NCI-H1048 (cell line): Measurements from ENCODE around the gene COMTD1.
"Not testable (repeated sequence)": the region's sequence is repeated elsewhere in the genome, so short reads cannot be mapped to it uniquely, and the experiment has no call there.

Source experiments
- DNase-seq: peaks from one replicate; lab custom pipeline; 2025; lab: John Stamatoyannopoulos, UW

Gene COMTD1

DNA sequence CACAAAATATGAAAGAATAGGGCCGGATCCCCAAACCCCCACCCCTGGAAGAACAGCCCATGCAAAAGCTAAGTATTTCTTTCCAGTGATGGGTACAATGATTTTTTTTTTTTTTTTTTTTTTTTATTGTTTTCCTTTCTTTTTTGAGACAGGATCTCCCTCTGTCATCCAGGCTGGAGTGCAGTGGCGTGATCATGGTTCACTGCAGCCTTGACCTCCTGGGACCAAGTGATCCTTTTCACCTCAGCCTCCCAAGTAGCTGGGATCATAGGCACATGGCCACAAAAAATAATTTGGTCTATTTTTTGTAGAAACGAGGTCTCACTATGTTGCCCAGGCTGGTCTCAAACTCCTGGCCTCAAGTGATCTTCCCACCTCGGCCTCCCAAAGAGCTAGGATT lies 41.1 kb downstream of the COMTD1 start:
- DNase-seq = not testable (repeated sequence)

DNA sequence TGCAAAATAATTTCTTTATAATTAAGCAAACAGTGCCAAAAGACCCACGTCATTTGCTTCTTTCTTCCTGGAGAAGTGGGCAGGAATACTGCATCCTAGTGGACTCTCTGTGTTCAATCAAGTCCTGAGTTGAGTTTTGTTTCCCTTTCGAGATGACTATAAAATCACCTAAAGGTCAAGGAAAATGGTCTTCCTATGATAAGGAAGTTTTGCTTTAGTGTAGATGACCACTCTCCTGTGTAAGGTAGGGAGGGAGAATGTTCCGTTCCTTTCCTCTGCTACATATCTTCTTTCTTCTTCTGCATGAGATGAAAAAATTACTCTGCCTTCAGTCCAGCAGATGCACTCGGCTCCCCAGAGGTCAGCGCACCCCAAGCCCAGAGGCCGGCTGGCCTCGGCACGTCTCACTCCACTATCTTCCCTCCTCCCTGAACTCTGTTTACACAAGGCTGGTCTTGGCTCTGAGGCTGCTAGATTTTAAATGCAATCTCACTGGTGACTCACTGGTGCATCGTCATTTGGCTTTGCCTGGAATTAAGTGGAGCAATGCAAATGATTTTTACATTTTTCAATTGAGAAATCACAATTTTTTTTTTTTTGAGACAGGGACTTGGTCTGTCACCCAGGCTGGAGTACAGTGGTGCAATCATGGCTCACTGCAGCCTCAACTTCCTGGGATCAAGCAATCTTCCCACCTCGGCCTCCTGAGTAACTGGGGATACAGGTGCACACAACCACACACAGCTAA lies 43.8 kb downstream of the COMTD1 start:
- DNase-seq = no peak

- no peak for DNase-seq
These were observed 46.3 kb downstream of the COMTD1 start for GRCh38 chr10:75189266-75190096.

DNA sequence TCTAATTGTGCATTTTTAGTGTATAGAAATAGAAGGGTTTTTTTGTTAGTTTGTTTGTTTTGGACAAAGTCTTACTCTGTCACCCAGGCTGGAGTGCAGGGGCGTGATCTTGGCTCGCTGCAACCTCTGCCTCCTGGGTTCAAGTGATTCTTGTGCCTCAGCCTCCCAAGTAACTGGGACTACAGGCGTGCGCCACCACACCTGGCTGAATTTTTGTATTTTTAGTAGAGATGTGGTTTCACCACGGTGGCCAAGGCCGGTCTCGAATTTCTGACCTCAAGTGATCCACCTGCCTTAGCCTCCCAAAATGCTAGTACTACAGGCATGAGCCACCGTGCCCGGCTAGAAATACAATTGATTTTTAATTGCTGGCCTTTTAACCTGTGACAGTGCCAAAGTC lies 47.2 kb downstream of the COMTD1 start:
- DNase-seq = not testable (repeated sequence)

- no peak for DNase-seq
These were observed 47.8 kb downstream of the COMTD1 start for GRCh38 chr10:75187961-75188426.

DNA sequence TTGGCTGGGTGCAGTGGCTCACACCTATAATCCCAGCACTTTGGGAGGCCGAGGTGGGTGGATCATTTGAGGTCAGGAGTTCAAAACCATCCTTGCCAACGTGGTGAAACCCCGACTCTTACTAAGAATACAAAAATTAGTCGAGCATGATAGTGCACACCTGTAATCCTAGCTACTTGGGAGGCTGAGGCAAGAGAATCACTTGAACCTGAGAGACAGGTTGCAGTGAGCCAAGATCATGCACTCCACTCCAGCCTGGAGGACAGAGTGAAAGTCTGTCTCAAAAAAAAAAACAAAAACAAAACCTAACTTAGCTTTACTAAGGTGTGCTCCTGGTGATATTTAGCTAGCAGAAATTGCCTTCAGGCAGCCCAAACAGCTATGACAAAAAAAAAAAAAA lies 49.4 kb downstream of the COMTD1 start:
- DNase-seq = no peak
